ENCODE measurements around the gene ZNF747. TPM values are rescaled to one million over a fixed set of nuclear protein-coding genes. Genes with fewer than 3 reads are reported as not detected.

The ZNF747 gene
- total RNA-seq, 1 experiment from 2014 or later, result 14.5 TPM

- BruUV-seq (replicated peaks), result TSS peak; percentile 40
- Histone ChIP-seq H3K27me3 (ENCODE audit: insufficient read depth, low read depth) (no peaks in the 10 kb centered on the region), H3K4me2 (peak within 1 kb of the TSS; percentile 96), H3K27ac (peak within 1 kb of the TSS; percentile 64), H2AFZ (peak within 1 kb of the TSS; percentile 89), H3K4me3 (peak within 1 kb of the TSS; percentile 88), H3K9me2 (ENCODE audit: insufficient read depth) (no peaks in the 10 kb centered on the region), H3K36me3 (ENCODE audit: low read depth) (no peaks in the 10 kb centered on the region), H3K4me1 (replicated peaks; ENCODE audit: insufficient read depth) (peaks cover 19% of the 10 kb centered on the region), H4K20me1 (ENCODE audit: insufficient read depth) (no peaks in the 10 kb centered on the region), H3F3A (ENCODE audit: insufficient read depth, low read depth) (peaks cover 23% of the 10 kb centered on the region; the same call in 1 of the 2 replicates), H3K79me2 (ENCODE audit: low read depth) (peaks cover 19% of the 10 kb centered on the region), H3K9me3 (ENCODE audit: insufficient read depth, low read depth) (no peaks in the 10 kb centered on the region)
- DNase-seq, result peak; percentile 97 to 99
- ChIA-PET CTCF (interaction anchor here (0.5 to 2.8 kb wide), 7 partner anchors 23 to 338 kb away, joined by 3 to 25 read pairs (median 4); partner anchors contain the start of genes CTF1, DCTPP1 and ZNF747), POLR2A (ENCODE audit: unreplicated experiment) (interaction anchor here (0.5 to 1.0 kb wide), 16 partner anchors 10 to 581 kb away, joined by 3 to 21 read pairs (median 4); partner anchors contain the start of genes DCTPP1, ZNF688, ZNF689 and ZNF747)
- no peak for TF ChIP-seq EZH2 (IDR thresholded peaks at IDR 0.05; ENCODE audit: low read depth)
- intact Hi-C loops (cut with micrococcal nuclease; ENCODE audit: unreplicated experiment), result loop anchor here (1.0 to 10.0 kb wide), 6 partner anchors 15 to 207 kb away; partner anchors contain the start of genes CFAP119, FBRS, RNF40 and ZNF747
These were observed 23.5 kb upstream of the ZNF747 start, which contains the start of gene ZNF764 for GRCh38 chr16:30557957-30558788. Gene ZNF764, minus strand, starts transcription at chr16:30558374. Its CDS starts 192 bp downstream, at chr16:30558182.

GRCh38 chr16:30557707-30557956 is 23.0 kb upstream of the ZNF747 start:
- Histone ChIP-seq H3K27me3 (ENCODE audit: insufficient read depth, low read depth) (no peaks in the 10 kb centered on the region), H3K9me2 (ENCODE audit: insufficient read depth) (no peaks in the 10 kb centered on the region), H3K4me3 (peak overlapping the region; percentile 88), H3K4me1 (replicated peaks; ENCODE audit: insufficient read depth) (peaks cover 19% of the 10 kb centered on the region), H3K9me3 (ENCODE audit: insufficient read depth, low read depth) (no peaks in the 10 kb centered on the region), H3K4me2 (peak overlapping the region; percentile 96), H4K20me1 (ENCODE audit: insufficient read depth) (no peaks in the 10 kb centered on the region), H3F3A (ENCODE audit: insufficient read depth, low read depth) (peaks cover 25% of the 10 kb centered on the region; the same call in 1 of the 2 replicates), H2AFZ (peak overlapping the region; percentile 89), H3K36me3 (ENCODE audit: low read depth) (no peaks in the 10 kb centered on the region), H3K27ac (peak overlapping the region; percentile 64), H3K79me2 (ENCODE audit: low read depth) (peaks cover 19% of the 10 kb centered on the region)
- TF ChIP-seq EZH2 (IDR thresholded peaks at IDR 0.05; ENCODE audit: low read depth) (no peak), CTCF (conservative IDR thresholded peaks at IDR 0.05) (no peak; the same call in 1 of the 2 replicates)
- CTCF ChIA-PET, result interaction anchor here (0.6 to 2.8 kb wide), 3 partner anchors 23 to 128 kb away, joined by 3 to 25 read pairs (median 12); partner anchors contain the start of genes DCTPP1 and ZNF747
- DNase-seq, result no peak
- no TSS peak for BruUV-seq (replicated peaks)
- POLR2A ChIA-PET (ENCODE audit: unreplicated experiment), result interaction anchor here (0.7 kb wide), 1 partner anchor 163 kb away, joined by 3 read pairs; no protein-coding TSS in a partner anchor
- intact Hi-C loops (cut with micrococcal nuclease; ENCODE audit: unreplicated experiment), result loop anchor here (10.0 kb wide), 1 partner anchor 207 kb away; the partner anchor contains the start of genes CFAP119 and RNF40

GRCh38 chr16:30556125-30556473 is 21.4 kb upstream of the ZNF747 start:
- BruUV-seq (replicated peaks), result no TSS peak
- no peaks in the 10 kb centered on the region for H3K9me2 ChIP-seq (ENCODE audit: insufficient read depth)
- POLR2A ChIA-PET (ENCODE audit: unreplicated experiment), result no interaction called here
- no peaks in the 10 kb centered on the region for H3K27me3 ChIP-seq (ENCODE audit: insufficient read depth, low read depth)
- peaks cover 19% of the 10 kb centered on the region for H3K79me2 ChIP-seq (ENCODE audit: low read depth)
- no peaks in the 10 kb centered on the region for H4K20me1 ChIP-seq (ENCODE audit: insufficient read depth)
- H2AFZ ChIP-seq, result no peak overlapping the region
- H3F3A ChIP-seq (ENCODE audit: insufficient read depth, low read depth), result peaks cover 29% of the 10 kb centered on the region; the same call in 1 of the 2 replicates
- no peak overlapping the region for H3K27ac ChIP-seq
- TF ChIP-seq EZH2 (IDR thresholded peaks at IDR 0.05; ENCODE audit: low read depth) (no peak), CTCF (conservative IDR thresholded peaks at IDR 0.05) (no peak)
- H3K4me1 ChIP-seq (replicated peaks; ENCODE audit: insufficient read depth), result peaks cover 17% of the 10 kb centered on the region
- no peak overlapping the region for H3K4me3 ChIP-seq
- CTCF ChIA-PET, result no interaction called here
- H3K36me3 ChIP-seq (ENCODE audit: low read depth), result no peaks in the 10 kb centered on the region
- H3K4me2 ChIP-seq, result no peak overlapping the region
- intact Hi-C loops (cut with micrococcal nuclease; ENCODE audit: unreplicated experiment), result loop anchor here (10.0 kb wide), 1 partner anchor 209 kb away; the partner anchor contains the start of genes CFAP119 and RNF40
- no peak for DNase-seq
- no peaks in the 10 kb centered on the region for H3K9me3 ChIP-seq (ENCODE audit: insufficient read depth, low read depth)

All from PC-9 (cell line).